ENCODE results near the gene IGLL5. TPM values are rescaled to one million over a fixed set of nuclear protein-coding genes. Genes with fewer than 3 reads are reported as not detected.

The IGLL5 gene
- total and polyA plus RNA-seq, 9 of the 15 experiments (the other 6 are each of a cell fraction or from before 2014, with no cell fraction given), result not detected

DNA sequence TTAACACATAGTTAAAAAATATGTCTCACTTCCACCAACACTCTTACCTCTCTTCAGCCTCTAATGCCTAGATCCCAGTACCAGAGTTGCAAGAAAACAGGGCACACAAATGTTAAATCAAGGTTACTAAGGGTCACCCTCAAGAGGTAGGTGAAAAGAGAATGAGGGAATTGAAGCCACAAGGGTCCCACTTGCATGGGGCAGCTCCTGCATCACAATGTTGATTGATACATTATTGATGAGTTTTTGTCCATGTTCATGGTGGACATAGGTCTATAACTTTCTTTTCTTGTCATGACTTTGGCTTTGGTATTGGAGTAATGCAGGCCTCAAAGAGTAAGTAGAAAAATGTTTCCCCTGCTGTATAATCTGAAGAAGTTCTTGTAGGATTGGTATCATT is 46.0 kb upstream of the IGLL5 start:
- no TSS peak for BruUV-seq (replicated peaks)
- DNase-seq (ENCODE audit: extremely low read depth in 1 of 4, low spot score in 3 of 4), result no peak
- Histone ChIP-seq H3K4me3 (no peak overlapping the region), H3K9ac (ENCODE audit: insufficient read depth in 1 of 2, low read depth in 2 of 2, low read length in 2 of 2) (no peak overlapping the region), H3K9me1 (ENCODE audit: control insufficient read depth, insufficient read depth, low read length) (no peaks in the 10 kb centered on the region), H3K27me3 (ENCODE audit: control insufficient read depth in 2 of 2, insufficient read depth in 2 of 2, low read length in 2 of 2) (peaks cover 9 to 19% of the 10 kb centered on the region in 2 experiments; a peak in 4 of 5 replicates), H3K27ac (ENCODE audit: extremely low read depth, low read depth, low read length) (no peak overlapping the region), H3K4me2 (ENCODE audit: insufficient read depth, low read length) (no peak overlapping the region), H3K9me3 (replicated peaks; ENCODE audit: control insufficient read depth, insufficient read depth, low read depth, low read length) (no peaks in the 10 kb centered on the region), H2AFZ (ENCODE audit: low read depth, low read length) (no peak overlapping the region), H4K20me1 (replicated peaks; ENCODE audit: control insufficient read depth, insufficient read depth, low read length) (no peaks in the 10 kb centered on the region), H3K79me2 (ENCODE audit: control insufficient read depth, insufficient read depth, low read length) (no peaks in the 10 kb centered on the region), H3K36me3 (ENCODE audit: control insufficient read depth, insufficient read depth, low read length) (no peaks in the 10 kb centered on the region), H3K4me1 (replicated peaks in 1 of 2; ENCODE audit: control insufficient read depth in 2 of 2, insufficient read depth in 2 of 2, low read length in 2 of 2) (peaks cover 0 to 3% of the 10 kb centered on the region in 2 experiments; a peak in 1 of 5 replicates)
- no peak for FAIRE-seq
- in situ Hi-C loops (cut with MboI), result no loop called here
- intact Hi-C loops (cut with micrococcal nuclease), result loop anchor here (10.0 kb wide), 1 partner anchor 443 kb away; no protein-coding TSS in a partner anchor
- ChIA-PET POLR2A (interaction anchor here (0.6 to 1.5 kb wide), 5 partner anchors 11 to 25 kb away, joined by 3 to 4 read pairs (median 3); no protein-coding TSS in a partner anchor), CTCF (ENCODE audit: low intra/inter-chr PET ratio) (no interaction called here)
- ATAC-seq, result no peak
- TF ChIP-seq SMAD2 (IDR thresholded peaks at IDR 0.05; ENCODE audit: low read depth, low read length) (no peak), PRPF4 (IDR thresholded peaks at IDR 0.05; ENCODE audit: insufficient read depth, low read depth, low read length, poor library complexity, severe bottlenecking) (no peak), SRF (CRISPR knock-in tag; IDR thresholded peaks at IDR 0.05) (no peak), CTBP1 (IDR thresholded peaks at IDR 0.05; ENCODE audit: borderline replicate concordance) (no peak), ZNF408 (CRISPR knock-in tag; IDR thresholded peaks at IDR 0.05; ENCODE audit: low read depth) (no peak)
- TF ChIP-seq, protein P1, sequence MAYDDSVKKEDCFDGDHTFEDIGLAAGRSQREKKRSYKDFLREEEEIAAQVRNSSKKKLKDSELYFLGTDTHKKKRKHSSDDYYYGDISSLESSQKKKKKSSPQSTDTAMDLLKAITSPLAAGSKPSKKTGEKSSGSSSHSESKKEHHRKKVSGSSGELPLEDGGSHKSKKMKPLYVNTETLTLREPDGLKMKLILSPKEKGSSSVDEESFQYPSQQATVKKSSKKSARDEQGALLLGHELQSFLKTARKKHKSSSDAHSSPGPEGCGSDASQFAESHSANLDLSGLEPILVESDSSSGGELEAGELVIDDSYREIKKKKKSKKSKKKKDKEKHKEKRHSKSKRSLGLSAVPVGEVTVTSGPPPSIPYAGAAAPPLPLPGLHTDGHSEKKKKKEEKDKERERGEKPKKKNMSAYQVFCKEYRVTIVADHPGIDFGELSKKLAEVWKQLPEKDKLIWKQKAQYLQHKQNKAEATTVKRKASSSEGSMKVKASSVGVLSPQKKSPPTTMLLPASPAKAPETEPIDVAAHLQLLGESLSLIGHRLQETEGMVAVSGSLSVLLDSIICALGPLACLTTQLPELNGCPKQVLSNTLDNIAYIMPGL (CRISPR knock-in tag; IDR thresholded peaks at IDR 0.05), result peak; percentile 63; the same call in 1 of the 2 replicates
- TF ChIP-seq, protein P2, sequence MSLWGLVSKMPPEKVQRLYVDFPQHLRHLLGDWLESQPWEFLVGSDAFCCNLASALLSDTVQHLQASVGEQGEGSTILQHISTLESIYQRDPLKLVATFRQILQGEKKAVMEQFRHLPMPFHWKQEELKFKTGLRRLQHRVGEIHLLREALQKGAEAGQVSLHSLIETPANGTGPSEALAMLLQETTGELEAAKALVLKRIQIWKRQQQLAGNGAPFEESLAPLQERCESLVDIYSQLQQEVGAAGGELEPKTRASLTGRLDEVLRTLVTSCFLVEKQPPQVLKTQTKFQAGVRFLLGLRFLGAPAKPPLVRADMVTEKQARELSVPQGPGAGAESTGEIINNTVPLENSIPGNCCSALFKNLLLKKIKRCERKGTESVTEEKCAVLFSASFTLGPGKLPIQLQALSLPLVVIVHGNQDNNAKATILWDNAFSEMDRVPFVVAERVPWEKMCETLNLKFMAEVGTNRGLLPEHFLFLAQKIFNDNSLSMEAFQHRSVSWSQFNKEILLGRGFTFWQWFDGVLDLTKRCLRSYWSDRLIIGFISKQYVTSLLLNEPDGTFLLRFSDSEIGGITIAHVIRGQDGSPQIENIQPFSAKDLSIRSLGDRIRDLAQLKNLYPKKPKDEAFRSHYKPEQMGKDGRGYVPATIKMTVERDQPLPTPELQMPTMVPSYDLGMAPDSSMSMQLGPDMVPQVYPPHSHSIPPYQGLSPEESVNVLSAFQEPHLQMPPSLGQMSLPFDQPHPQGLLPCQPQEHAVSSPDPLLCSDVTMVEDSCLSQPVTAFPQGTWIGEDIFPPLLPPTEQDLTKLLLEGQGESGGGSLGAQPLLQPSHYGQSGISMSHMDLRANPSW (CRISPR knock-in tag; IDR thresholded peaks at IDR 0.05), result peak; percentile 88

Data from K562 (cell line).